ENCODE measurements around the gene HHIPL1. TPM values are rescaled to one million over a fixed set of nuclear protein-coding genes. Genes with fewer than 3 reads are reported as not detected.

The HHIPL1 gene
- total RNA-seq, 1 donor from 2014 or later, result 0.86 TPM

DNA sequence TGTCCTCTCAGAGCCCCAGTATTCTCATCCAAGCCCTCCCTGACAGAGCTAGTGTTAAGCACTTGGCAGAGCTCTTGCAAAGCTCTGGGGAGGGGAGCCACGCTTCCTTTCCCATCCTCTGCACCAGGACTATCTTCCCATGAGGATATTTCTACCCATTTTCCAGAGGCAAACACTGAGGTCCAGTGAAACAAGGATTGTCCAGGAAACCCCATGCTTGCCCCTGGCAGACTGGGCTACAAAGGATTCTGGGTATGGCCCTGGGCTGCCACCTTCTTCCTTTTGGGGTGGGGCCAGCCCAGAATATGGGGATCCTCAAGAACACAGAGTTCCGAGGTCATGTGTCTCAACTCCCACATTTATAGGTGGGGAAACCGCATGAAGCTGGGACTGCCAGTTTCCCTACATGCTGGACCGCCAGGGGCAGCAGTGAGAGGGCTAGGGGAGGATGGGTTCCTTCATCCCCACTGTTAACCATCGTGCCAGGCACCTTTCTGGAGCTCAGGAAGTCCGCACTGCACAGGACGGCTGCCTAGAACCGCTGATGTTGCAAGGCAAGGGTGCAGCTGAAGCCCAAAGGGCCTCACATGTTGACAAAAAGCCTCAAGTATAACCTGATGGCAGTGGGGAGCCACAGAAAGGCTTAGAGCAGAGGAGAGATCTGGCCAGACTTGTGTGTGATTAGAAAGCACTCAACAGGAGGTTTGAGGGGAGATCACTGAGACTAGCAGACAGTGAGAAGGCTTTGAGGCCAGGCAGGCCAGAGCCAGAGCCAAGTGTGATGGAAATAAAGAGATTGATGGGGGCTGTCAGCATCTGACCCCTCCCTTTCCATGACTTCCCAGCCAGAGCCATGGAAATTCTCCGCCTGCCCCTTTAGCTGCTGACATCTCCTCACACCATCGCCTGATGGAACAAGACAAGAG lies 35.4 kb upstream of the HHIPL1 start:
- H3K4me1 Mint-ChIP-seq (ENCODE audit: low read depth, unreplicated experiment), result peaks cover 2% of the 10 kb centered on the region
- H3K27ac ChIP-seq (ENCODE audit: low read depth, low read length), result no peak overlapping the region
- TF ChIP-seq EZH2 (IDR thresholded peaks at IDR 0.05; ENCODE audit: insufficient read depth, low read length), result no peak
- TF ChIP-seq, protein P1, sequence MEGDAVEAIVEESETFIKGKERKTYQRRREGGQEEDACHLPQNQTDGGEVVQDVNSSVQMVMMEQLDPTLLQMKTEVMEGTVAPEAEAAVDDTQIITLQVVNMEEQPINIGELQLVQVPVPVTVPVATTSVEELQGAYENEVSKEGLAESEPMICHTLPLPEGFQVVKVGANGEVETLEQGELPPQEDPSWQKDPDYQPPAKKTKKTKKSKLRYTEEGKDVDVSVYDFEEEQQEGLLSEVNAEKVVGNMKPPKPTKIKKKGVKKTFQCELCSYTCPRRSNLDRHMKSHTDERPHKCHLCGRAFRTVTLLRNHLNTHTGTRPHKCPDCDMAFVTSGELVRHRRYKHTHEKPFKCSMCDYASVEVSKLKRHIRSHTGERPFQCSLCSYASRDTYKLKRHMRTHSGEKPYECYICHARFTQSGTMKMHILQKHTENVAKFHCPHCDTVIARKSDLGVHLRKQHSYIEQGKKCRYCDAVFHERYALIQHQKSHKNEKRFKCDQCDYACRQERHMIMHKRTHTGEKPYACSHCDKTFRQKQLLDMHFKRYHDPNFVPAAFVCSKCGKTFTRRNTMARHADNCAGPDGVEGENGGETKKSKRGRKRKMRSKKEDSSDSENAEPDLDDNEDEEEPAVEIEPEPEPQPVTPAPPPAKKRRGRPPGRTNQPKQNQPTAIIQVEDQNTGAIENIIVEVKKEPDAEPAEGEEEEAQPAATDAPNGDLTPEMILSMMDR (IDR thresholded peaks at IDR 0.05; ENCODE audit: insufficient read depth, low read depth, low read length), result peak; percentile 49
- H4K20me1 ChIP-seq (ENCODE audit: insufficient read depth, low read length), result no peaks in the 10 kb centered on the region
- H2AFZ ChIP-seq (ENCODE audit: low read depth, low read length), result no peak overlapping the region
- no peak overlapping the region for H3K4me3 Mint-ChIP-seq (ENCODE audit: unreplicated experiment)
- H3K9me3 Mint-ChIP-seq (ENCODE audit: unreplicated experiment), result no peaks in the 10 kb centered on the region
- H3K36me3 ChIP-seq (ENCODE audit: insufficient read depth, low read length), result no peaks in the 10 kb centered on the region
- no peak overlapping the region for H3K9ac ChIP-seq (ENCODE audit: low read length)
- no peak overlapping the region for H3K4me2 ChIP-seq (ENCODE audit: low read length)
- H3K4me3 ChIP-seq (ENCODE audit: insufficient read depth, low read depth, low read length), result no peak overlapping the region
- no peaks in the 10 kb centered on the region for H3K36me3 Mint-ChIP-seq (ENCODE audit: low read depth, unreplicated experiment)
- H3K27ac Mint-ChIP-seq (ENCODE audit: unreplicated experiment), result no peak overlapping the region
- no peaks in the 10 kb centered on the region for H3K27me3 ChIP-seq (ENCODE audit: insufficient read depth, low read length)
- no peak for FAIRE-seq
- peaks cover 14% of the 10 kb centered on the region for H3K4me1 ChIP-seq (ENCODE audit: insufficient read depth, low read length)
- H3K79me2 ChIP-seq (ENCODE audit: insufficient read depth, low read length), result no peaks in the 10 kb centered on the region
- peaks cover 34% of the 10 kb centered on the region for H3K27me3 Mint-ChIP-seq (ENCODE audit: low read depth, unreplicated experiment)
- DNase-seq (ENCODE audit: low read depth), result no peak
- H3K9me3 ChIP-seq (ENCODE audit: insufficient read depth, low read depth, low read length), result no peaks in the 10 kb centered on the region

DNA sequence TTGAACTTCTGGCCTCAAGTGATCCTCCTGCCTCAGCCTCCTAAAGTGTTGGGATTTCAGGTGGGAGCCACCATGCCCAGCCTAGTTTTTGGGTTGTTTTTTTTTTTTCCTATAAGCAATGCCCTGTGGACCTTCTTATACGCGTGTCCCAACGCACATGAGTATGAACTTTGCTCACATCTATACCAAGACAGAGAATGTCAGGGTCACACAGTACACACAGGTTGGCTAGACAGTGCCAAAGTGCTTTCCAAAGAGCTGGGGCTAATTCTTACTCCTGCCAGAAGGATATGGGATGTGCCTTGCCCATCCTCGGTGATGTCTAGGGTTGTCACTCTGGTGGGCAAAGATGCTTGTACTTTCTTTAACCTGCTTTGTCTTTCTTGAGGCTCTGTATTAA lies 33.3 kb upstream of the HHIPL1 start:
- no peak for FAIRE-seq
- H4K20me1 ChIP-seq (ENCODE audit: insufficient read depth, low read length), result no peaks in the 10 kb centered on the region
- peaks cover 9% of the 10 kb centered on the region for H3K4me1 ChIP-seq (ENCODE audit: insufficient read depth, low read length)
- Mint-ChIP-seq H3K27ac (ENCODE audit: unreplicated experiment) (no peak overlapping the region), H3K4me3 (ENCODE audit: unreplicated experiment) (no peak overlapping the region), H3K36me3 (ENCODE audit: low read depth, unreplicated experiment) (no peaks in the 10 kb centered on the region), H3K27me3 (ENCODE audit: low read depth, unreplicated experiment) (peaks cover 36% of the 10 kb centered on the region), H3K9me3 (ENCODE audit: unreplicated experiment) (no peaks in the 10 kb centered on the region), H3K4me1 (ENCODE audit: low read depth, unreplicated experiment) (peaks cover 2% of the 10 kb centered on the region)
- H3K36me3 ChIP-seq (ENCODE audit: insufficient read depth, low read length), result no peaks in the 10 kb centered on the region
- H3K9me3 ChIP-seq (ENCODE audit: insufficient read depth, low read depth, low read length), result no peaks in the 10 kb centered on the region
- no peaks in the 10 kb centered on the region for H3K27me3 ChIP-seq (ENCODE audit: insufficient read depth, low read length)
- no peak overlapping the region for H3K4me3 ChIP-seq (ENCODE audit: insufficient read depth, low read depth, low read length)
- H3K9ac ChIP-seq (ENCODE audit: low read length), result no peak overlapping the region
- H3K4me2 ChIP-seq (ENCODE audit: low read length), result no peak overlapping the region
- no peak for DNase-seq (ENCODE audit: low read depth)
- TF ChIP-seq EZH2 (IDR thresholded peaks at IDR 0.05; ENCODE audit: insufficient read depth, low read length), result no peak
- TF ChIP-seq, protein P1 (IDR thresholded peaks at IDR 0.05; ENCODE audit: insufficient read depth, low read depth, low read length), result no peak
- no peak overlapping the region for H2AFZ ChIP-seq (ENCODE audit: low read depth, low read length)
- no peaks in the 10 kb centered on the region for H3K79me2 ChIP-seq (ENCODE audit: insufficient read depth, low read length)
- H3K27ac ChIP-seq (ENCODE audit: low read depth, low read length), result no peak overlapping the region
